Smooth muscle cell of bladder (primary cell): Measurements from ENCODE around the gene TTC34. TPM values are rescaled to one million over a fixed set of nuclear protein-coding genes. Genes with fewer than 3 reads are reported as not detected.

Experiments used
- total RNA-seq: library from RNA; depleted of rRNA; stranded (reverse); fragments of >200 nt; gene quantifications from 2 replicates; pipeline ENCODE4 v1.2.3, GENCODE V29; 2014

TTC34 gene
- under 0.01 and 0.09 TPM in 2 replicates for total RNA-seq

DNA sequence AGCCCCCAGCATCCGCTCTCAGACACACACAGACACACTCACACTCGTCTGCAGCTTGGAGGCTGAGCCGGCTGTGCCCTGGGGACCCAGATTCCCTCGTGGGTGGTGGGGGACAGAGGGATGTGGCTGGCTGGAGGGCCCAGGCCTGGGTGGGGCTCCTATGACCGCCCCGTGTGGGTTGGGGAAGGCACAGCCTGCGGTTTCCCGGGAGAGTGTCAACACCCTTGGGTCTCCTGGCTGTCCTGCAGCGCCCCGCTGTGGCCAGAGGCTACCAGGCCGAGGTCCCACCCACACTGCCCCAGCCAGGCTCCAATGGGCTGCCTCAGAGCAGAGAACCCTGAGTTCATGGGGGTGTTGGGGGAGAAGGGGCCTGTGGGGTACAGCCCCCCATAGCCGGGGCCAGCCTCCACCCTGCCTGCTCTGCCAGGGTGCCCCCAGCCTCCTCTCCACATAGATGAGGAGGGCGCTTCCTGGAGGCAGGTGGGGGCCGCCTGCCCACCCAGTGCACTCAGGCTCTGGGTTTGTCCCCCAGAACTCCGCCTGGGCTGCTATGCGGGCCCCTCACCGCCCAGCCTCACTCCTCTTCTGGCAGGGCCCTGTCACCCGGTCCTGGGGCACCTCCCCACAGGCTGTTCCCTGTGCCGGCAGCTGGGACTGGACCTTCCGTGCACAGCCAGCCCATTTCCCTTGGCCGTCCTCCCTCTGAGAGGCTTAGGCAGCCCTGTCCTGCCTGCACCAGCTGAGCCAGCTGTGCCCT, at the start of gene TTC34:
TSS of gene TTC34 (minus strand) at position 159 of the 757 bp plus-strand sequence. CDS start 866 bp downstream, outside the sequence.

GRCh38 chr1:2632561-2633361, 168.7 kb downstream of the TTC34 start, which contains the start of gene MMEL1:
Gene MMEL1, minus strand, starts transcription at chr1:2633016. Its CDS starts 3,532 bp downstream, at chr1:2629484.

GRCh38 chr1:2586154-2587070, 215.1 kb downstream of the TTC34 start, which contains the start of gene PRXL2B:
Gene PRXL2B, plus strand, starts transcription at chr1:2586777. Its CDS starts 109 bp downstream, at chr1:2586886.

Other genes with a start within 250 kb of the TTC34 start
- gene TNFRSF14, start 245.3 kb downstream of the TTC34 start, total RNA-seq = 15.4 and 44.7 TPM in 2 replicates
- gene PRXL2B, start 214.9 kb downstream of the TTC34 start, total RNA-seq = 5.5 and 6.0 TPM in 2 replicates
- under 0.01 TPM in 1 of 2 replicates, not detected in the other for gene MMEL1, start 168.7 kb downstream of the TTC34 start, total RNA-seq
- not detected in 2 replicates for gene ACTRT2, start 219.8 kb upstream of the TTC34 start, total RNA-seq